ENCODE data around the gene NUP107.

The NUP107 gene

GRCh38 chr12:68745376-68745903 lies 58.7 kb downstream of the NUP107 start:
- DNase-seq = no peak

- peak; percentile 95 for DNase-seq
Measured at GRCh38 chr12:68745904-68746571, 59.3 kb downstream of the NUP107 start, which contains the start of gene SLC35E3. TSS of gene SLC35E3 (plus strand) at chr12:68746176. CDS start at chr12:68746378, 202 bp downstream.

GRCh38 chr12:68746572-68747180 lies 59.9 kb downstream of the NUP107 start:
- peak; percentile 74 for DNase-seq

- DNase-seq = no peak
Measured at GRCh38 chr12:68749443-68749842, 62.7 kb downstream of the NUP107 start.

- DNase-seq = no peak
Measured at GRCh38 chr12:68749861-68750260, 63.1 kb downstream of the NUP107 start.

- DNase-seq = no peak
Measured at GRCh38 chr12:68750506-68750905, 63.7 kb downstream of the NUP107 start.

- DNase-seq = no peak
Measured at GRCh38 chr12:68755536-68756243, 68.9 kb downstream of the NUP107 start.

- DNase-seq = no peak
Measured at GRCh38 chr12:68759852-68760251, 73.1 kb downstream of the NUP107 start.

- DNase-seq = no peak
Measured at GRCh38 chr12:68760806-68761441, 74.1 kb downstream of the NUP107 start.

GRCh38 chr12:68761442-68761812 lies 74.6 kb downstream of the NUP107 start:
- no peak for DNase-seq

- no peak for DNase-seq
Measured at GRCh38 chr12:68761901-68762630, 75.3 kb downstream of the NUP107 start.

- no peak for DNase-seq
Measured at GRCh38 chr12:68762691-68763090, 75.9 kb downstream of the NUP107 start.

GRCh38 chr12:68765696-68766095 lies 78.9 kb downstream of the NUP107 start:
- DNase-seq = no peak

- no peak for DNase-seq
Measured at GRCh38 chr12:68766646-68767045, 79.9 kb downstream of the NUP107 start.

- no peak for DNase-seq
Measured at GRCh38 chr12:68767191-68767590, 80.4 kb downstream of the NUP107 start.

- DNase-seq = no peak
Measured at GRCh38 chr12:68768431-68768939, 81.7 kb downstream of the NUP107 start.

GRCh38 chr12:68769941-68770340 lies 83.2 kb downstream of the NUP107 start:
- DNase-seq = no peak

GRCh38 chr12:68771223-68771925 lies 84.6 kb downstream of the NUP107 start:
- DNase-seq = no peak

- DNase-seq = no peak
Measured at GRCh38 chr12:68772714-68773113, 85.9 kb downstream of the NUP107 start.

GRCh38 chr12:68773582-68773981 lies 86.8 kb downstream of the NUP107 start:
- no peak for DNase-seq

- DNase-seq = no peak
Measured at GRCh38 chr12:68775121-68775630, 88.4 kb downstream of the NUP107 start.
